Measurements from ENCODE around the gene TPBGL. TPM values are rescaled to one million over a fixed set of nuclear protein-coding genes. Genes with fewer than 3 reads are reported as not detected.

The TPBGL gene
- total RNA-seq, 4 donors from 2014 or later = 0.36 to 0.40 TPM; not detected in 2

DNA sequence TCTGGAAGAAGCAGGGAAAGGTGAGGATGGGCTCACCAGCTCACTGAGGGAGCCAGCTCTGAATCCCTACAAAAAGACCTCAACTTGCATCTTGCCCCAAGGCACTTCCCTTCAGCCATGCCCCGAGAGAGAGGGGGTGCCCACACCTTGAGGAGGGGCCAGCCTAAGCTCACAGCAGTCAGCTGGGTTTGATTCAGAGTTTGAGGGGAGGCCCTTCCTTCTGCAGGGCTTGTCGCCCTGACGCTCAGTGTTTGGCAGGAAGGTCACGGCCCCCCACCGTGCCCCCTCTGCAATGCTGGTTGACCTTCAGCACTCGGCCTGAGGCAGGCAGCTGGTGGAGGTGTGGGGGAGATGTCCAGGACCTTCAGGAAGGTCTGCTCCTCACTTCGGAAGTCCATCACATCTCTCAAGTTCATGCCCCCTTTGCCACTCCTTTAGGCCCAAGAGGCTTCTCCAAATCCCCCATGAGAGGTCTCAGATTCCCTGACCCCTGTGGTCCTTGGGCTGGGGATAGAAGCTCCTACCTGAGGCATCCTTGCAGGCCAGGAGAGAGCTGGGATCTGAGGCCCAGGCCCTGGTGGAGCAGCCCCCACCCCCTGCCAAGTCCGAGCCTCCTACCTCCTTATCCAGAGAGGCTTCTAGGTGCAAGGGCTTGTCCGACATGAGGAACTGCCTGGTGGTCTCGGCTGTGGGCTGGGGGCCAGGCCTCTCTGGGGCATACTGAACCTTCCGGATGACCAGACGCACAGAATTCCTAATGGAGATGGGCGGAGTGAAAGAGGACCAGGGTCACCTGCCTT, 37.6 kb downstream of the TPBGL start:
- no peak for DNase-seq (ENCODE audit: low spot score in 2 of 2)
- H3K9me3 ChIP-seq = no peaks in the 10 kb centered on the region
- peaks cover 68% of the 10 kb centered on the region for H3K36me3 ChIP-seq
- TF ChIP-seq EP300 (IDR thresholded peaks at IDR 0.05) = no peak
- no peak for TF ChIP-seq CTCF (IDR thresholded peaks at IDR 0.05)
- no peak for TF ChIP-seq POLR2AphosphoS5 (IDR thresholded peaks at IDR 0.05)
- no peak for TF ChIP-seq POLR2A (IDR thresholded peaks at IDR 0.05)
- no peak overlapping the region for H3K27ac ChIP-seq
- H3K4me3 ChIP-seq = no peak overlapping the region
- H3K27me3 ChIP-seq = no peaks in the 10 kb centered on the region
- peaks cover 14% of the 10 kb centered on the region for H3K4me1 ChIP-seq
- WGBS = 86% methylated on average over 12 of the region's 13 CpGs

- DNase-seq (ENCODE audit: low spot score in 2 of 2) = peak in 1 of 2 donors; percentile 48
- H3K9me3 ChIP-seq = no peaks in the 10 kb centered on the region
- TF ChIP-seq POLR2A (IDR thresholded peaks at IDR 0.05) (no peak), EP300 (IDR thresholded peaks at IDR 0.05) (no peak), POLR2AphosphoS5 (IDR thresholded peaks at IDR 0.05) (no peak), CTCF (IDR thresholded peaks at IDR 0.05) (no peak)
- H3K36me3 ChIP-seq = peaks cover 68% of the 10 kb centered on the region
- H3K27ac ChIP-seq = no peak overlapping the region
- H3K27me3 ChIP-seq = no peaks in the 10 kb centered on the region
- H3K4me3 ChIP-seq = no peak overlapping the region
- peaks cover 14% of the 10 kb centered on the region for H3K4me1 ChIP-seq
- WGBS = 91% methylated on average over 5 of the region's 5 CpGs
Observed at GRCh38 chr11:75279273-75279672, 38.7 kb downstream of the TPBGL start.

DNA sequence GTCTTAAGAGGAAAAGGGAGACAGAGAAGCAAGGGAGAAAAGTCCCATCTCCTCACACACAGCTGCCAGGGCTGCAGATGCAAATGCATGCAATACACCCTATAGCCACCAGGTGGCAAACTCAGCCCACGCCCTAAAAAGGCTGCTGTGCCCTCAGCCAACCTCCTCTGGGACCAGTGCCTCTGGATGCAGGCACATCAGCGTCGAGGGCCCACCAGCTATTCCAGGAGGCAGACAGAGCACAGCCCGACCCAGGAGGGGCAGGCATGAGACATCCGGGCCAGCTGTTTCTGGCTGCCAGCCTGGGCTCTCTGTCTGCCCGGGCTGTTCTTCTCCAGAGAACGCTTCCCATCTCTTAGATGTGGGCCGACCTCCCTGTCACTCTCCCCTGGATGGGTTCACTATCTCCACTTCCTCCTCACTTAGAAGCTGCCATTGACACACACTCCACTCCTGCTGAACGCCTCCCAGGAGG, 39.7 kb downstream of the TPBGL start:
- peaks cover 14% of the 10 kb centered on the region for H3K4me1 ChIP-seq
- H3K4me3 ChIP-seq = no peak overlapping the region
- H3K27ac ChIP-seq = no peak overlapping the region
- no peaks in the 10 kb centered on the region for H3K9me3 ChIP-seq
- DNase-seq (ENCODE audit: low spot score in 2 of 2) = peak in 1 of 2 donors; percentile 81
- H3K27me3 ChIP-seq = no peaks in the 10 kb centered on the region
- TF ChIP-seq CTCF (IDR thresholded peaks at IDR 0.05) = peak; percentile 91 to 92
- no peak for TF ChIP-seq POLR2AphosphoS5 (IDR thresholded peaks at IDR 0.05)
- 27% methylated on average over 7 of the region's 9 CpGs for WGBS
- H3K36me3 ChIP-seq = peaks cover 76% of the 10 kb centered on the region

DNA sequence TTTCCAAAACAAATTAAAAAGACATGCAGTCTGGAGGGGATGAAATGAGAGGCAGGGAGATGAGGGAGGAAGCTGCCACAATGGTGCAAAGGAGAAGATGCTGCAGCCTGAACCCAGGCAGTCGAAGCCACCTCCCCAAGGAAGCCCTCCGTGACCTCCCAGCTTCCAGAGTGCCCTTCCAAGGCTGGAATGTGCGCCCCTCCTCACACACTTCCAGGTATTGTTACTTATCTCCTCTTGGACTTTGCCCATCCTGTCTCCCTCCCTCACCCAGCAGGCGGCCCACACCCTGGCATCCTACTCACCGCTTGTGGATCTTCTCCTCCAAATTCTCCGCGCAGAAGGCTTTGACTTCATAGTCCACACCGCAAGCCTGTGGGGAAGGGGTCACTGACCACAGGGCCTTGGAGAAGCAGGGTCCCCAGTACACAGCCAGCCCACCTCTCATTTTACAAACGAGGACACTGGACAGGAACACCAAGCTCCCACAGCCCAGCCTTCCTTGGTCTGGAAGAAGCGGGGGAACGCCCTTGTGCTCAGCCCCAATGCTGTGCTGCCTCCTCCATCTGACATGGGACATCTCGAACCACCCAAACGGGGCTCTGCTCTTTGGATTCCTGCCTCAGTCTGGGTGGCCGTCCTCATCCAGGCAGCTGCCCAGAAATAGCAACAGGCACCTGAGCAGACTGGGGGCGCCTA, 40.3 kb downstream of the TPBGL start:
- H3K4me3 ChIP-seq = no peak overlapping the region
- DNase-seq (ENCODE audit: low spot score in 2 of 2) = peak in 1 of 2 donors; percentile 56
- H3K9me3 ChIP-seq = no peaks in the 10 kb centered on the region
- no peak overlapping the region for H3K27ac ChIP-seq
- peaks cover 80% of the 10 kb centered on the region for H3K36me3 ChIP-seq
- H3K27me3 ChIP-seq = no peaks in the 10 kb centered on the region
- peaks cover 13% of the 10 kb centered on the region for H3K4me1 ChIP-seq
- 78% methylated on average over 9 of the region's 15 CpGs for WGBS
- TF ChIP-seq POLR2A (IDR thresholded peaks at IDR 0.05) (no peak), CTCF (IDR thresholded peaks at IDR 0.05) (no peak), EP300 (IDR thresholded peaks at IDR 0.05) (no peak), POLR2AphosphoS5 (IDR thresholded peaks at IDR 0.05) (no peak)

DNA sequence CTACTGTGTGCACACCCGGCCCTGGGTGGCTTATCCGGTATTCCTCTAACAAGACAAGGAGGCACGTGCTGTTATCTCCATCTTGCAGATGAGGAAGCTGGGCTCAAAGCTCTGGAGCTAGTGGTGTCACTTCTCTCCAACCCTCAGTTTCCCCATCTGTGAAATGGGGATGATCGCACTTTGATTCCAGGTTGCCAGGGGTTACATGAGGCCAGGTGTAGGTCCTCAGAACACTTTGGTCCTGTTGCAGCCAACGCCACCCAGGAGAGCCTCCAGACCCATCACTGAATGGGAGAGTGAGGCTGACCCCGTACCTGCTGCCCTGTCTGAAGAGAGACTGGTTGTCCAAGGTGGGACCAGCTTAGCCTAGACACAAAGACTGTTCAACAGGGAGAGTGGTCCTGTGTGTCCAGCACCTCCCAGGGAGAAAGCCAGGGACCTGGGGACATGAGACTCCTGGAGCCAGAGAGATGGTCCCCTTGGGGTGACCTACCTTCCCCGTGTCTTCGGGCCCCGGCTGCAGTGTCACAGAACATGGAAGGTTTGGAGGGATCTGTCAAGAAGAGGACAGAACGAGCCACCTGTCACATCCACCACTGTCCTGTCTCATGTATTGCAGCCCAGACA, 41.0 kb downstream of the TPBGL start:
- H3K27ac ChIP-seq = no peak overlapping the region
- 90% methylated on average over 5 of the region's 10 CpGs for WGBS
- H3K36me3 ChIP-seq = peaks cover 76% of the 10 kb centered on the region
- TF ChIP-seq EP300 (IDR thresholded peaks at IDR 0.05) = no peak
- TF ChIP-seq POLR2A (IDR thresholded peaks at IDR 0.05) = no peak
- no peak for TF ChIP-seq CTCF (IDR thresholded peaks at IDR 0.05)
- no peak for TF ChIP-seq POLR2AphosphoS5 (IDR thresholded peaks at IDR 0.05)
- DNase-seq (ENCODE audit: low spot score in 2 of 2) = no peak
- H3K9me3 ChIP-seq = no peaks in the 10 kb centered on the region
- no peak overlapping the region for H3K4me3 ChIP-seq
- H3K27me3 ChIP-seq = no peaks in the 10 kb centered on the region
- H3K4me1 ChIP-seq = peaks cover 9% of the 10 kb centered on the region

Measured in suprapubic skin (tissue), 4 donors.